ENCODE results near the gene PIK3AP1.

DNA sequence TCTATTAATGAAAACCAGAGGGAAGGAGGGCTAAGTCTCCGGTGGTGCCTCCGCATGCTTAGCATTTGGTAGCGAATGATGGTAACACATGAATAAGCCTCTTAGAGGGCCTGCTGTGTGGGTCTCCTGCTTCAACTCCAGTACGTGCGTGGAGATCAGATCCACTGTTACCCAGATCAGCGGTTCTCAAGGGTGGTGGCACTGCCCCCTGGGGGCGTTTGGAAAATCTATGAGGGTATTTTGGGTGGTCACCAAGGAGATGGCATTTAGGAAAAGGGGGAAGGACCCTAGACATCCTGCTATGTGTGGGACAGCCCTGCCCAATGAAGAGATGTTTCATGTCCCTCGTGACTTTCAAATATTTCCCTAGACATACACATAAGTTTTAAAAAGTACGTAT lies 76.4 kb downstream of the PIK3AP1 start:
- TF ChIP-seq, protein P1, sequence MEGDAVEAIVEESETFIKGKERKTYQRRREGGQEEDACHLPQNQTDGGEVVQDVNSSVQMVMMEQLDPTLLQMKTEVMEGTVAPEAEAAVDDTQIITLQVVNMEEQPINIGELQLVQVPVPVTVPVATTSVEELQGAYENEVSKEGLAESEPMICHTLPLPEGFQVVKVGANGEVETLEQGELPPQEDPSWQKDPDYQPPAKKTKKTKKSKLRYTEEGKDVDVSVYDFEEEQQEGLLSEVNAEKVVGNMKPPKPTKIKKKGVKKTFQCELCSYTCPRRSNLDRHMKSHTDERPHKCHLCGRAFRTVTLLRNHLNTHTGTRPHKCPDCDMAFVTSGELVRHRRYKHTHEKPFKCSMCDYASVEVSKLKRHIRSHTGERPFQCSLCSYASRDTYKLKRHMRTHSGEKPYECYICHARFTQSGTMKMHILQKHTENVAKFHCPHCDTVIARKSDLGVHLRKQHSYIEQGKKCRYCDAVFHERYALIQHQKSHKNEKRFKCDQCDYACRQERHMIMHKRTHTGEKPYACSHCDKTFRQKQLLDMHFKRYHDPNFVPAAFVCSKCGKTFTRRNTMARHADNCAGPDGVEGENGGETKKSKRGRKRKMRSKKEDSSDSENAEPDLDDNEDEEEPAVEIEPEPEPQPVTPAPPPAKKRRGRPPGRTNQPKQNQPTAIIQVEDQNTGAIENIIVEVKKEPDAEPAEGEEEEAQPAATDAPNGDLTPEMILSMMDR (IDR thresholded peaks at IDR 0.05; ENCODE audit: insufficient read depth, low read length), result no peak
- no peak for TF ChIP-seq POLR2AphosphoS5 (IDR thresholded peaks at IDR 0.05; ENCODE audit: low read depth)
- TF ChIP-seq, protein P2, sequence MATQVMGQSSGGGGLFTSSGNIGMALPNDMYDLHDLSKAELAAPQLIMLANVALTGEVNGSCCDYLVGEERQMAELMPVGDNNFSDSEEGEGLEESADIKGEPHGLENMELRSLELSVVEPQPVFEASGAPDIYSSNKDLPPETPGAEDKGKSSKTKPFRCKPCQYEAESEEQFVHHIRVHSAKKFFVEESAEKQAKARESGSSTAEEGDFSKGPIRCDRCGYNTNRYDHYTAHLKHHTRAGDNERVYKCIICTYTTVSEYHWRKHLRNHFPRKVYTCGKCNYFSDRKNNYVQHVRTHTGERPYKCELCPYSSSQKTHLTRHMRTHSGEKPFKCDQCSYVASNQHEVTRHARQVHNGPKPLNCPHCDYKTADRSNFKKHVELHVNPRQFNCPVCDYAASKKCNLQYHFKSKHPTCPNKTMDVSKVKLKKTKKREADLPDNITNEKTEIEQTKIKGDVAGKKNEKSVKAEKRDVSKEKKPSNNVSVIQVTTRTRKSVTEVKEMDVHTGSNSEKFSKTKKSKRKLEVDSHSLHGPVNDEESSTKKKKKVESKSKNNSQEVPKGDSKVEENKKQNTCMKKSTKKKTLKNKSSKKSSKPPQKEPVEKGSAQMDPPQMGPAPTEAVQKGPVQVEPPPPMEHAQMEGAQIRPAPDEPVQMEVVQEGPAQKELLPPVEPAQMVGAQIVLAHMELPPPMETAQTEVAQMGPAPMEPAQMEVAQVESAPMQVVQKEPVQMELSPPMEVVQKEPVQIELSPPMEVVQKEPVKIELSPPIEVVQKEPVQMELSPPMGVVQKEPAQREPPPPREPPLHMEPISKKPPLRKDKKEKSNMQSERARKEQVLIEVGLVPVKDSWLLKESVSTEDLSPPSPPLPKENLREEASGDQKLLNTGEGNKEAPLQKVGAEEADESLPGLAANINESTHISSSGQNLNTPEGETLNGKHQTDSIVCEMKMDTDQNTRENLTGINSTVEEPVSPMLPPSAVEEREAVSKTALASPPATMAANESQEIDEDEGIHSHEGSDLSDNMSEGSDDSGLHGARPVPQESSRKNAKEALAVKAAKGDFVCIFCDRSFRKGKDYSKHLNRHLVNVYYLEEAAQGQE (IDR thresholded peaks at IDR 0.05; ENCODE audit: insufficient replicate concordance, low read depth), result no peak
